Mesenchymal stem cell (in vitro differentiated cells and primary cell): ENCODE measurements around the gene TSC22D1.
A peak's percentile ranks its signal among the peaks of the same experiment; 100 is the strongest.
"Not testable (repeated sequence)": the region's sequence is repeated elsewhere in the genome, so short reads cannot be mapped to it uniquely, and the experiment has no call there.

ENCODE experiments used
- DNase-seq: peaks from one replicate; pipeline ENCODE4 v3.0.0-alpha.2; 2013
- H2AFZ ChIP-seq: one replicate; pipeline ENCODE4 v1.6.1; 2013; ENCODE audit warnings: low read depth, mild to moderate bottlenecking, control low read depth, inconsistent platforms, low read length, moderate library complexity
- H2AK5ac ChIP-seq: 2 replicates; pipeline ENCODE4 v1.6.1; 2013; ENCODE audit warnings: low read length, moderate library complexity, mild to moderate bottlenecking, inconsistent platforms; ENCODE audit not compliant: severe bottlenecking
- H2BK120ac ChIP-seq: one replicate; pipeline ENCODE4 v1.6.1; 2013; ENCODE audit warnings: low read depth, mild to moderate bottlenecking, inconsistent platforms, low read length, moderate library complexity
- H2BK12ac ChIP-seq, 2 experiments: one replicate each; pipeline ENCODE4 v1.6.1; 2013; ENCODE audit warnings: inconsistent platforms in 2 of 2, low read length in 2 of 2, mild to moderate bottlenecking in 2 of 2, moderate library complexity in 2 of 2, control low read depth in 1 of 2
- H2BK15ac ChIP-seq: one replicate; pipeline ENCODE4 v1.6.1; 2013; ENCODE audit warnings: mild to moderate bottlenecking, low read depth, inconsistent platforms; ENCODE audit not compliant: poor library complexity, severe bottlenecking
- H2BK5ac ChIP-seq: 2 replicates; pipeline ENCODE4 v1.6.1; 2013; ENCODE audit warnings: low read depth, mild to moderate bottlenecking, low read length, control low read depth, inconsistent platforms; ENCODE audit not compliant: poor library complexity, severe bottlenecking
- H3K14ac ChIP-seq, 2 experiments: one replicate each; pipeline ENCODE4 v1.6.1; 2013; ENCODE audit warnings: inconsistent platforms in 2 of 2, low read length in 2 of 2, control low read depth in 1 of 2, mild to moderate bottlenecking in 1 of 2, moderate library complexity in 1 of 2
- H3K18ac ChIP-seq, 2 experiments: one replicate each; pipeline ENCODE4 v1.6.1; 2013; ENCODE audit warnings: inconsistent platforms in 2 of 2, low read length in 2 of 2, control low read depth in 1 of 2, low read depth in 1 of 2, mild to moderate bottlenecking in 1 of 2
- H3K23ac ChIP-seq, 2 experiments: one replicate each; pipeline ENCODE4 v1.6.1; 2013; ENCODE audit warnings: inconsistent platforms in 2 of 2, low read length in 2 of 2, mild to moderate bottlenecking in 2 of 2, moderate library complexity in 2 of 2, control low read depth in 1 of 2
- H3K27ac ChIP-seq: 2 replicates; pipeline ENCODE4 v1.5.1; 2013; ENCODE audit warnings: mild to moderate bottlenecking, moderate library complexity, low read length, control low read depth, inconsistent platforms; ENCODE audit not compliant: poor library complexity, severe bottlenecking
- H3K27me3 ChIP-seq, 2 experiments: 2 replicates each; pipeline versions ENCODE4 v1.6.1 to v1.7.0; 2013; ENCODE audit warnings: low read length in 2 of 2, mild to moderate bottlenecking in 2 of 2, moderate library complexity in 2 of 2, control low read depth in 1 of 2, inconsistent platforms in 1 of 2; ENCODE audit not compliant: control insufficient read depth in 1 of 2, insufficient read depth in 1 of 2
- H3K36me3 ChIP-seq, 2 experiments: 2 replicates each; pipeline versions ENCODE4 v1.6.1 to v1.7.0; 2013; ENCODE audit warnings: low read length in 2 of 2, control low read depth in 1 of 2, inconsistent platforms in 1 of 2, low read depth in 1 of 2, mild to moderate bottlenecking in 1 of 2; ENCODE audit not compliant: insufficient read depth in 2 of 2, control insufficient read depth in 1 of 2
- H3K4ac ChIP-seq, 2 experiments: one replicate each; pipeline ENCODE4 v1.6.1; 2013; ENCODE audit warnings: inconsistent platforms in 2 of 2, low read length in 2 of 2, mild to moderate bottlenecking in 2 of 2, moderate library complexity in 2 of 2, control low read depth in 1 of 2, low read depth in 1 of 2
- H3K4me1 ChIP-seq: 2 replicates; pipeline ENCODE4 v1.6.1; 2013; ENCODE audit warnings: low read depth, low read length, control low read depth; ENCODE audit not compliant: control insufficient read depth, insufficient read depth
- H3K4me2 ChIP-seq: 2 replicates; pipeline ENCODE4 v1.6.1; 2013; ENCODE audit warnings: low read length, mild to moderate bottlenecking, inconsistent platforms; ENCODE audit not compliant: poor library complexity, severe bottlenecking
- H3K4me3 ChIP-seq, 2 experiments: 2 replicates each; pipeline versions ENCODE4 v1.5.1 to v1.7.0; 2013; ENCODE audit warnings: low read length in 2 of 2, mild to moderate bottlenecking in 2 of 2, control low read depth in 1 of 2, low read depth in 1 of 2; ENCODE audit not compliant: insufficient read depth in 1 of 2
- H3K79me1 ChIP-seq: replicated peaks from 2 replicates; pipeline ENCODE4 v1.6.1; 2013; ENCODE audit warnings: mild to moderate bottlenecking, control low read depth, low read length, inconsistent platforms; ENCODE audit not compliant: poor library complexity, severe bottlenecking
- H3K9ac ChIP-seq: 2 replicates; pipeline ENCODE4 v1.7.0; 2013; ENCODE audit warnings: mild to moderate bottlenecking, low read length, moderate library complexity
- H3K9me3 ChIP-seq: 2 replicates; pipeline ENCODE4 v1.7.0; 2013; ENCODE audit warnings: mild to moderate bottlenecking, low read length; ENCODE audit not compliant: control insufficient read depth
- H4K8ac ChIP-seq: one replicate; pipeline ENCODE4 v1.6.1; 2013; ENCODE audit warnings: inconsistent platforms, mild to moderate bottlenecking, low read length, moderate library complexity
- H4K91ac ChIP-seq: one replicate; pipeline ENCODE4 v1.6.1; 2013; ENCODE audit warnings: mild to moderate bottlenecking, low read length, inconsistent platforms
- WGBS: methylation state at CpG from one replicate; pipeline ENCODE4 v1.1.7; 2013; ENCODE audit warnings: mixed read lengths; 5-methylcytosine and 5-hydroxymethylcytosine counted together

TSC22D1 gene

DNA sequence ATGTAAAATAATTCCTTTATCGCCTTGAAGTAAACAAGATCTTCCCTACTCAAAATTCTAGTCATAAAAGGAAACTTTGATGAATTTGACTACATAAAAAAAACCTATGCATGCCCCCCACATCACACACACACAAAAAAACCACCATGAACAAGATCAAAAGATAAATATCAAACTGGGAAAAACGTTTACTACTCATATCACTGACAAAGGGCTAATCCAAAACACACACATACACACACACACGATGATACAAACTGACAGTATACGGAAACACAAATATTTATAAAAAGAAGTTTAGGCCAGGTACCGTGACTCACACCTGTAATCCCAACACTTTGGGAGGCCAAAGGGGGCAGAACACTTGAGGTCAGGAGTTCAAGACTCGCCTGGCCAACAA, 61.9 kb downstream of the TSC22D1 start:
- Histone ChIP-seq H2BK15ac (no peak overlapping the region), H3K4me2 (no peak overlapping the region), H3K27me3 (no peaks in the 10 kb centered on the region), H3K27ac (no peak overlapping the region), H2BK5ac (no peak overlapping the region), H2BK12ac (no peak overlapping the region), H3K9me3 (no peaks in the 10 kb centered on the region), H3K18ac (no peak overlapping the region), H3K4ac (no peak overlapping the region), H2AFZ (no peak overlapping the region), H3K4me3 (no peak overlapping the region), H4K91ac (no peak overlapping the region), H3K79me1 (peaks cover 13% of the 10 kb centered on the region), H3K4me1 (no peaks in the 10 kb centered on the region), H2BK120ac (no peak overlapping the region), H3K36me3 (peaks cover 16 to 66% of the 10 kb centered on the region in 2 experiments), H3K9ac (no peak overlapping the region), H4K8ac (no peak overlapping the region), H2AK5ac (no peak overlapping the region), H3K14ac (no peak overlapping the region), H3K23ac (no peak overlapping the region)
- no peak for DNase-seq
- WGBS, result 94% methylated on average over 6 of the region's 6 CpGs

DNA sequence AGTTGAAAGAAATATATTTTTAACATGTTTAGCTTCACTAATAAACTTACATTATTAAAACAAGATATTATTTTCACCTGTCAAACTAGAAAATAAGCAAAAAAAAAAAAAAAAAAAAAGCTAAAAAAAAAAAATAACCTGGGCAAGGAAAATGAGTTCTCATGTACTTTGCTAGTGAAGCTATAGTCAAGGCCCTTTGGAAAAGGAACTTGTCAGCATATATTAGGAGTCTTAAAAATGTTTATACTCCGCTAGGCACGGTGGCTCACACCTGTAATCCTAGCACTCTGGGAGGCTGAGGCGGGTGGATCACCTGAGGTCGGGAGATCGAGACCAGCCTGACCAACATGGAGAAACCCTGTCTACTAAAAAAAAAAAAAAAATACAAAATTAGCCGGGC, 66.3 kb downstream of the TSC22D1 start:
- peaks cover 18 to 64% of the 10 kb centered on the region in 2 experiments for H3K36me3 ChIP-seq
- H2BK120ac ChIP-seq, H4K91ac ChIP-seq, H3K9ac ChIP-seq, H3K4me2 ChIP-seq, H2BK5ac ChIP-seq, DNase-seq, H2BK15ac ChIP-seq, H3K23ac ChIP-seq, H3K27ac ChIP-seq, H3K9me3 ChIP-seq, H3K18ac ChIP-seq, H3K14ac ChIP-seq, H2AFZ ChIP-seq, H3K4ac ChIP-seq, H2AK5ac ChIP-seq, H4K8ac ChIP-seq, H2BK12ac ChIP-seq, H3K4me1 ChIP-seq, H3K4me3 ChIP-seq, H3K27me3 ChIP-seq: not testable (repeated sequence)
- 98% methylated on average over 6 of the region's 6 CpGs for WGBS
- peaks cover 27% of the 10 kb centered on the region for H3K79me1 ChIP-seq

DNA sequence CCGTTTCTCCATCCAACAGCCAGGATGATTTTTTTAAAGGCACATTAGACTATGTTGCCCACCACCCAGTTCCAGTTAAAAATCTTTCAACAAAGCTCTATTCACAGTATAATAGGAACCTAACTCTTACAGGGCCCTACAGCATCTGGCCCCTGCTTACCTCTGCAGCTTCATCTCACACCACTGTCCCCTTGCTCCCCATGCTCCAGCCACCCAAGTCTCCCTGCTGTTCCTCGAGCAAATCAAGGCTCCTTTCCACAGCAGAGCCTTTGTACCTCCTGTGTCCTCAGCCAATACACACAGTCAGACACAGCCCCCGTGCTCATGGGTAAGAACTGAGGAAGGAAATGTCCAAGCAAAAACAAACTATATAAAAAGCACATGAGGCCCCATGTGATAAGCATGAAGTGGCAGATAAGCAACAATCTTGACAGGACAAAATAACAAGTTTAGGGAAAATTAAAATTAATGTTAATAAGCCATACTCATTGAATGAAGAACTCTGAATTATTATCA, 67.5 kb downstream of the TSC22D1 start:
- Histone ChIP-seq H3K27ac (no peak overlapping the region), H4K8ac (no peak overlapping the region), H2BK12ac (no peak overlapping the region), H3K4ac (no peak overlapping the region), H3K4me1 (peaks cover 4% of the 10 kb centered on the region), H3K79me1 (peaks cover 27% of the 10 kb centered on the region), H3K23ac (no peak overlapping the region), H3K27me3 (no peaks in the 10 kb centered on the region), H3K18ac (no peak overlapping the region), H3K9me3 (no peaks in the 10 kb centered on the region), H2AK5ac (no peak overlapping the region), H3K9ac (no peak overlapping the region), H2BK5ac (no peak overlapping the region), H2BK15ac (no peak overlapping the region), H3K14ac (peak overlapping the region in 1 of 2 experiments; percentile 19), H3K4me2 (no peak overlapping the region), H3K36me3 (peaks cover 14 to 52% of the 10 kb centered on the region in 2 experiments), H2BK120ac (no peak overlapping the region), H4K91ac (no peak overlapping the region), H3K4me3 (no peak overlapping the region), H2AFZ (no peak overlapping the region)
- DNase-seq, result no peak
- 70% methylated on average over 2 of the region's 3 CpGs for WGBS

GRCh38 chr13:44507639-44508038, 68.5 kb downstream of the TSC22D1 start:
- peaks cover 4% of the 10 kb centered on the region for H3K4me1 ChIP-seq
- 77% methylated on average over 3 of the region's 4 CpGs for WGBS

More at GRCh38 chr13:44507639-44508038, 68.5 kb downstream of the TSC22D1 start:
- H3K36me3 ChIP-seq, result peaks cover 14 to 51% of the 10 kb centered on the region in 2 experiments
- peaks cover 26% of the 10 kb centered on the region for H3K79me1 ChIP-seq
- H3K4me2 ChIP-seq, result no peak overlapping the region
- no peak overlapping the region for H2AFZ ChIP-seq
- DNase-seq, result no peak
- no peak overlapping the region for H3K4ac ChIP-seq
- no peak overlapping the region for H3K14ac ChIP-seq
- H2BK15ac ChIP-seq, result no peak overlapping the region
- no peak overlapping the region for H3K27ac ChIP-seq
- H4K8ac ChIP-seq, result no peak overlapping the region
- H3K23ac ChIP-seq, result no peak overlapping the region
- H3K9me3 ChIP-seq, result no peaks in the 10 kb centered on the region
- H3K18ac ChIP-seq, result no peak overlapping the region
- H2BK120ac ChIP-seq, result no peak overlapping the region
- no peaks in the 10 kb centered on the region for H3K27me3 ChIP-seq
- no peak overlapping the region for H2BK5ac ChIP-seq
- no peak overlapping the region for H3K9ac ChIP-seq
- no peak overlapping the region for H4K91ac ChIP-seq
- no peak overlapping the region for H2AK5ac ChIP-seq
- H2BK12ac ChIP-seq, result no peak overlapping the region
- no peak overlapping the region for H3K4me3 ChIP-seq
